ENCODE data around the gene ZDHHC3. TPM values are rescaled to one million over a fixed set of nuclear protein-coding genes. Genes with fewer than 3 reads are reported as not detected.

Gene ZDHHC3
- total and polyA plus RNA-seq, 2 experiments from 2014 or later = 43.8 to 50.2 TPM

DNA sequence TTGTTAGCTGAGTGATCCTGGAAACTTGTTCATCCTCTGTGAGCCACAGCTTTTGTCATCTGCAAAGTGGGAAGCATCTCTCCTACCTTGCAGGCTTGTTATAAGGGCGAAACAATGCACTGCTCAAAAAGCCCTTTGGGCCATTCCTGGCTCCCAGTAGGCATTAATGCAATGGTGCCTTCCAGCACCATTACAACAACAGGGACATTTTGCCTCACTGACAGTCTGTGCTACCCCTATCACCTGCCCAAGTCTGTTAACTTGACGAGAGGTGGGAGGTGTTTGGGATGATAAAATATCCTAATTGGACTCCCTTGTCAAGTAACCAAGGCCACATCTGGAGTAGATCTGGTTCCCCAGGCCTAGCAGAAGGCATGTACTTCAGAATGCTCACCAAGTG lies 44.2 kb downstream of the ZDHHC3 start:
- no peaks in the 10 kb centered on the region for H3K27me3 ChIP-seq
- no peak overlapping the region for H3K27ac ChIP-seq
- peaks cover 10% of the 10 kb centered on the region for H3K4me1 ChIP-seq (ENCODE audit: low read depth)
- peaks cover 4% of the 10 kb centered on the region for H3K36me3 ChIP-seq
- no peak for TF ChIP-seq CTCF (IDR thresholded peaks at IDR 0.05; ENCODE audit: low read depth, low read length)
- DNase-seq (ENCODE audit: low read depth in 1 of 2, low spot score in 1 of 2) = no peak
- no peaks in the 10 kb centered on the region for H3K9me3 ChIP-seq (ENCODE audit: low read depth)
- H3K4me3 ChIP-seq = no peak overlapping the region

DNA sequence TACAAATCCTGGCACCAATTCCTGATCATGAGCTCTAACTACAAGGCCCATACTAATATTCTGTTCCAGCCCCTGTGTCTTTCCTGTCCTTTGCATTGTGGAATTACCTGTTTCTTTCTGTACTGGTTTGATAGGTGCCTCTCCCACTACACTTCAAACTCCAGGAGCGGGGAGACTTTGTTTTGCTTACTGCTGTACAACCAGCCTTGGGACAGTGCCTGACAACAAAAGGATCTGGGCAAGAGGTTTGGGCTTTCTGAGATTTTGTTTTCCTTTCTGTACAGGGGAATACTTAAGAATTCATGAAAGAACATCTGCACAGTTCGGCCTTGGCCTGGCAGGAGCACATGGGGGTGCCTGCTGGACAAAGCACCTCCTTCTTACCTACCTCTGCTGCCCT lies 45.1 kb downstream of the ZDHHC3 start:
- DNase-seq (ENCODE audit: low read depth in 1 of 2, low spot score in 1 of 2) = no peak
- Histone ChIP-seq H3K27ac (no peak overlapping the region), H3K4me3 (no peak overlapping the region), H3K36me3 (peaks cover 4% of the 10 kb centered on the region), H3K4me1 (ENCODE audit: low read depth) (peaks cover 12% of the 10 kb centered on the region), H3K9me3 (ENCODE audit: low read depth) (no peaks in the 10 kb centered on the region), H3K27me3 (no peaks in the 10 kb centered on the region)
- no peak for TF ChIP-seq CTCF (IDR thresholded peaks at IDR 0.05; ENCODE audit: low read depth, low read length)

DNA sequence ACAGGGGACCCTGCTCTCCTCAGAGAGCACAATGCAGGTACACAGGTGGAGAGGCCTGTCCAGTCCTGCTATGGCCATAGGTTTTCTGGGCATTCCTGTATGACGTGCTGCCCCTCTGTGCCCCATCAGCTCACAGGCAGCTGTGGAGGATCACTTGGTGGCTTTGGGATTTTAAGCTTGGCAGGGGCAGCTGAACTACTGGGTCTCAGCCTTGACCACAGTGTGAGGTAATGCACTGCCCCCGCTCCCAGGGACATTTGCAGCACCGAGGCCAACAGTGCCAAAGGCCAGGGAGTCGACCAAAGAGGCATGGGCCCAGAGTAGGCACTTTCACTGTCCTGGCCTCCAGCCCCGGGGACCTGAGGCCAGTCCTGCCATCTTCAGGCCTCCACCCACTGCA lies 46.2 kb downstream of the ZDHHC3 start:
- Histone ChIP-seq H3K36me3 (peaks cover 4% of the 10 kb centered on the region), H3K27ac (no peak overlapping the region), H3K4me3 (no peak overlapping the region), H3K4me1 (ENCODE audit: low read depth) (peaks cover 12% of the 10 kb centered on the region), H3K27me3 (no peaks in the 10 kb centered on the region), H3K9me3 (ENCODE audit: low read depth) (no peaks in the 10 kb centered on the region)
- TF ChIP-seq CTCF (IDR thresholded peaks at IDR 0.05; ENCODE audit: low read depth, low read length) = no peak
- no peak for DNase-seq (ENCODE audit: low read depth in 1 of 2, low spot score in 1 of 2)

GRCh38 chr3:44927371-44927770 lies 48.6 kb downstream of the ZDHHC3 start:
- no peaks in the 10 kb centered on the region for H3K36me3 ChIP-seq
- TF ChIP-seq CTCF (IDR thresholded peaks at IDR 0.05; ENCODE audit: low read depth, low read length) = no peak
- no peaks in the 10 kb centered on the region for H3K27me3 ChIP-seq
- H3K4me3 ChIP-seq = no peak overlapping the region
- no peaks in the 10 kb centered on the region for H3K9me3 ChIP-seq (ENCODE audit: low read depth)
- peaks cover 25% of the 10 kb centered on the region for H3K4me1 ChIP-seq (ENCODE audit: low read depth)
- H3K27ac ChIP-seq = no peak overlapping the region
- DNase-seq (ENCODE audit: low read depth in 1 of 2, low spot score in 1 of 2) = no peak

DNA sequence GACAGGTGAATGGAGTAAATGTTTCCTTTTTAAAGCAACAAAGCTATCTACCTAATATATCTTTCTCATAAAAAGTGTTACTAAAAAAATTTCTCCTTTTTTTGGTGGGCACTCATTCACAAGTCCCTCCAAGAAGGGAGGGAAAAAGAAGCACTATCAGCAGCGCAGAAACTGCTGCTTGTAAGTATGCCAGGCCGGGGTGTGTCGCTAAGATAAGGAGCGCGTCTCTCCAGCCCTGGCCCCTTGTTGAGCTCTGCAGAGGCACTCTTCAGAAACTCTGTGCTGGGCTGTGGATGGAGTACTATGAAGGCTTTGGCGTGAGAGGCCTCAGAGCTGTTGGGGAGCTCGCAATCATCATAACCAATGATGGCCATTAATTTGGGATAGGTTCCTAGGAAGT lies 49.1 kb downstream of the ZDHHC3 start:
- H3K36me3 ChIP-seq = no peaks in the 10 kb centered on the region
- no peak for TF ChIP-seq CTCF (IDR thresholded peaks at IDR 0.05; ENCODE audit: low read depth, low read length)
- no peaks in the 10 kb centered on the region for H3K27me3 ChIP-seq
- DNase-seq (ENCODE audit: low read depth in 1 of 2, low spot score in 1 of 2) = peak in 1 of 2 donors; percentile 61
- no peak overlapping the region for H3K4me3 ChIP-seq
- no peak overlapping the region for H3K27ac ChIP-seq
- H3K4me1 ChIP-seq (ENCODE audit: low read depth) = peaks cover 25% of the 10 kb centered on the region
- H3K9me3 ChIP-seq (ENCODE audit: low read depth) = no peaks in the 10 kb centered on the region

DNA sequence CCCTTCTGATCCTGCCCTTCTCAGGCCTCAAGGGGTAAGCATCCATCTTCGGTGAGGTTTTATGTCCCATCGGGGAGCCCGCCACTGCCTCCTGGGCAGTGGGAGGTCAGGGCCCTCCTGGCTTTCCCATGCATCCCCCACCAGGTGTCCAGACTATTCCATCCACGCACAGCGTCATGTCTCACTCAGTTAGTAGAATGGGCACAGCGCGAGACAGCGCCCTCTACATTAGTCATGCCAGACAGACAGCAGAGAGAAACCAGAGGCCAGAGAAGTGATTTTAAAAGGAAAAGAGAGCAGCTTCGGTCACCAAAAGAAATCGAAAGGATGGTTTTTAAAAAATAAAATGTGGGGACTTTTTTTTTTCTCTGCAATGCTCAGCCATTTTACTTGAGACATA lies 49.8 kb downstream of the ZDHHC3 start:
- H3K9me3 ChIP-seq (ENCODE audit: low read depth) = no peaks in the 10 kb centered on the region
- peaks cover 25% of the 10 kb centered on the region for H3K4me1 ChIP-seq (ENCODE audit: low read depth)
- DNase-seq (ENCODE audit: low read depth in 1 of 2, low spot score in 1 of 2) = no peak
- no peak overlapping the region for H3K4me3 ChIP-seq
- TF ChIP-seq CTCF (IDR thresholded peaks at IDR 0.05; ENCODE audit: low read depth, low read length) = no peak
- no peak overlapping the region for H3K27ac ChIP-seq
- H3K27me3 ChIP-seq = no peaks in the 10 kb centered on the region
- H3K36me3 ChIP-seq = no peaks in the 10 kb centered on the region

Measured in cardiac muscle cell (in vitro differentiated cells and primary cell).